Type B pancreatic cell (in vitro differentiated cells): ENCODE measurements around the gene CX3CR1. TPM values are rescaled to one million over a fixed set of nuclear protein-coding genes. Genes with fewer than 3 reads are reported as not detected.

Source experiments
- DNase-seq: peaks from one replicate; pipeline ENCODE4 v3.0.0; 2021; ENCODE audit warnings: mixed read lengths; ENCODE audit not compliant: unreplicated experiment; ENCODE audit errors: extremely low spot score
- H3K27ac Mint-ChIP-seq: 2 replicates; pipeline ENCODE4 v1.8.0; 2021; ENCODE audit warnings: mild to moderate bottlenecking, mixed read lengths
- H3K27me3 Mint-ChIP-seq: 2 replicates; pipeline ENCODE4 v1.8.0; 2021; ENCODE audit warnings: mixed read lengths
- H3K36me3 Mint-ChIP-seq: 2 replicates; pipeline ENCODE4 v1.8.0; 2021; ENCODE audit warnings: mixed read lengths
- H3K4me1 Mint-ChIP-seq: one replicate; pipeline ENCODE4 v1.8.0; 2021; ENCODE audit warnings: mixed read lengths; ENCODE audit not compliant: unreplicated experiment
- H3K4me3 Mint-ChIP-seq: 2 replicates; pipeline ENCODE4 v1.8.0; 2021; ENCODE audit warnings: mild to moderate bottlenecking, mixed read lengths
- H3K9me3 Mint-ChIP-seq: 2 replicates; pipeline ENCODE4 v1.8.0; 2021; ENCODE audit warnings: mixed read lengths
- CTCF ChIP-seq: fragments of 200-600 bp; sonication (generic); conservative IDR thresholded peaks from 2 replicates; pipeline ENCODE4 v1.5.0; 2021; ENCODE audit warnings: antibody characterized with exemption, mild to moderate bottlenecking
- total RNA-seq: library from RNA; stranded (reverse); gene quantifications from 2 replicates; pipeline ENCODE4 v1.2.1, GENCODE V29; 2021; ENCODE audit warnings: low replicate concordance

CX3CR1 gene
- total RNA-seq, 1 donor from 2014 or later, result not detected

- peaks cover 20% of the 10 kb centered on the region for H3K27me3 Mint-ChIP-seq
- H3K27ac Mint-ChIP-seq, result no peak overlapping the region
- H3K4me3 Mint-ChIP-seq, result no peak overlapping the region
- no peak for TF ChIP-seq CTCF
- no peaks in the 10 kb centered on the region for H3K9me3 Mint-ChIP-seq
- no peak for DNase-seq
- no peaks in the 10 kb centered on the region for H3K36me3 Mint-ChIP-seq
- H3K4me1 Mint-ChIP-seq, result no peaks in the 10 kb centered on the region
Measured at GRCh38 chr3:39220407-39221140, 59.3 kb downstream of the CX3CR1 start.

GRCh38 chr3:39219702-39220101, 60.1 kb downstream of the CX3CR1 start:
- no peaks in the 10 kb centered on the region for H3K4me1 Mint-ChIP-seq
- H3K9me3 Mint-ChIP-seq, result no peaks in the 10 kb centered on the region
- H3K27ac Mint-ChIP-seq, result no peak overlapping the region
- no peak for DNase-seq
- no peak overlapping the region for H3K4me3 Mint-ChIP-seq
- TF ChIP-seq CTCF, result no peak
- peaks cover 15% of the 10 kb centered on the region for H3K27me3 Mint-ChIP-seq
- no peaks in the 10 kb centered on the region for H3K36me3 Mint-ChIP-seq

- no peaks in the 10 kb centered on the region for H3K4me1 Mint-ChIP-seq
- H3K36me3 Mint-ChIP-seq, result no peaks in the 10 kb centered on the region
- no peak overlapping the region for H3K27ac Mint-ChIP-seq
- no peak overlapping the region for H3K4me3 Mint-ChIP-seq
- no peaks in the 10 kb centered on the region for H3K9me3 Mint-ChIP-seq
- peaks cover 7% of the 10 kb centered on the region for H3K27me3 Mint-ChIP-seq
- DNase-seq, result no peak
- no peak for TF ChIP-seq CTCF
Measured at GRCh38 chr3:39216176-39216790, 63.6 kb downstream of the CX3CR1 start.

- no peaks in the 10 kb centered on the region for H3K9me3 Mint-ChIP-seq
- H3K27ac Mint-ChIP-seq, result no peak overlapping the region
- no peaks in the 10 kb centered on the region for H3K4me1 Mint-ChIP-seq
- TF ChIP-seq CTCF, result no peak
- H3K27me3 Mint-ChIP-seq, result peaks cover 7% of the 10 kb centered on the region
- H3K36me3 Mint-ChIP-seq, result no peaks in the 10 kb centered on the region
- no peak for DNase-seq
- H3K4me3 Mint-ChIP-seq, result no peak overlapping the region
Measured at GRCh38 chr3:39213613-39214012, 66.2 kb downstream of the CX3CR1 start.

Other genes starting within 250 kb of the CX3CR1 start
- gene SCN11A, start 228.1 kb downstream of the CX3CR1 start, total RNA-seq, result 0.21 and 1.4 TPM in 2 replicates
- 45.0 and 61.4 TPM in 2 replicates for gene WDR48, start 228.0 kb downstream of the CX3CR1 start, total RNA-seq
- gene GORASP1, start 172.4 kb downstream of the CX3CR1 start, total RNA-seq, result 76.5 and 98.4 TPM in 2 replicates
- gene TTC21A, start 172.4 kb downstream of the CX3CR1 start, total RNA-seq, result 9.8 and 10.3 TPM in 2 replicates
- 7.5 and 24.5 TPM in 2 replicates for gene CSRNP1, start 126.4 kb downstream of the CX3CR1 start, total RNA-seq
- 0.12 TPM in 1 of 2 replicates, not detected in the other for gene XIRP1, start 87.4 kb downstream of the CX3CR1 start, total RNA-seq
- gene CCR8, start 49.7 kb upstream of the CX3CR1 start, total RNA-seq, result 1.2 TPM in 1 of 2 replicates, not detected in the other
- gene SLC25A38, start 103.3 kb upstream of the CX3CR1 start, total RNA-seq, result 26.9 and 30.3 TPM in 2 replicates
- 1,264 and 1,454 TPM in 2 replicates for gene RPSA, start 126.7 kb upstream of the CX3CR1 start, total RNA-seq
- not detected in 2 replicates for gene MOBP, start 187.6 kb upstream of the CX3CR1 start, total RNA-seq